ENCODE measurements around the gene MAN2B2.

MAN2B2 gene

GRCh38 chr4:6595897-6596537, 21.0 kb downstream of the MAN2B2 start:
- no peak overlapping the region for H3K4me3 ChIP-seq (ENCODE audit: low read depth, low read length)
- no peak for TF ChIP-seq CTCF (IDR thresholded peaks at IDR 0.05; ENCODE audit: low read depth, low read length)

GRCh38 chr4:6596948-6597347, 22.0 kb downstream of the MAN2B2 start:
- no peak for TF ChIP-seq CTCF (IDR thresholded peaks at IDR 0.05; ENCODE audit: low read depth, low read length)
- H3K4me3 ChIP-seq (ENCODE audit: low read depth, low read length): no peak overlapping the region

GRCh38 chr4:6598127-6598526, 23.1 kb downstream of the MAN2B2 start:
- no peak overlapping the region for H3K4me3 ChIP-seq (ENCODE audit: low read depth, low read length)
- TF ChIP-seq CTCF (IDR thresholded peaks at IDR 0.05; ENCODE audit: low read depth, low read length): no peak

- no peak for TF ChIP-seq CTCF (IDR thresholded peaks at IDR 0.05; ENCODE audit: low read depth, low read length)
- no peak overlapping the region for H3K4me3 ChIP-seq (ENCODE audit: low read depth, low read length)
These were observed 23.7 kb downstream of the MAN2B2 start for GRCh38 chr4:6598641-6599040.

GRCh38 chr4:6601661-6602250, 26.8 kb downstream of the MAN2B2 start:
- H3K4me3 ChIP-seq (ENCODE audit: low read depth, low read length): no peak overlapping the region
- no peak for TF ChIP-seq CTCF (IDR thresholded peaks at IDR 0.05; ENCODE audit: low read depth, low read length)

GRCh38 chr4:6602289-6602688, 27.3 kb downstream of the MAN2B2 start:
- TF ChIP-seq CTCF (IDR thresholded peaks at IDR 0.05; ENCODE audit: low read depth, low read length): no peak
- no peak overlapping the region for H3K4me3 ChIP-seq (ENCODE audit: low read depth, low read length)

GRCh38 chr4:6603128-6603527, 28.1 kb downstream of the MAN2B2 start:
- TF ChIP-seq CTCF (IDR thresholded peaks at IDR 0.05; ENCODE audit: low read depth, low read length): no peak
- no peak overlapping the region for H3K4me3 ChIP-seq (ENCODE audit: low read depth, low read length)

Measured in WI38 (cell line).